ENCODE results near the gene ZNF787. TPM values are rescaled to one million over a fixed set of nuclear protein-coding genes. Genes with fewer than 3 reads are reported as not detected.

Gene ZNF787
- total and polyA plus RNA-seq, 2 of the 4 experiments (the other 2 are of a cell fraction): 4.8 to 11.2 TPM

GRCh38 chr19:56162258-56162657 is 41.2 kb upstream of the ZNF787 start:
- H3K27me3 ChIP-seq (ENCODE audit: control insufficient read depth, insufficient read depth, low read length): no peaks in the 10 kb centered on the region
- BruUV-seq (replicated peaks): no TSS peak
- H3K4me3 ChIP-seq (ENCODE audit: insufficient read depth, low read depth, low read length): no peak overlapping the region
- intact Hi-C loops (cut with micrococcal nuclease): no loop called here
- no peaks in the 10 kb centered on the region for H4K20me1 ChIP-seq (ENCODE audit: insufficient read depth, low read length)
- H3K18ac ChIP-seq (ENCODE audit: low read depth, low read length): no peak overlapping the region
- no peak overlapping the region for H3K56ac ChIP-seq (ENCODE audit: extremely low read depth, insufficient read depth, low read length)
- H3K4me2 ChIP-seq (ENCODE audit: low read depth, low read length): no peak overlapping the region
- H4K91ac ChIP-seq (ENCODE audit: insufficient read depth, low read depth, low read length): no peak overlapping the region
- no peak overlapping the region for H4K5ac ChIP-seq (ENCODE audit: low read depth, low read length)
- no peak overlapping the region for H3K14ac ChIP-seq (replicated peaks; ENCODE audit: low read depth, low read length)
- no peaks in the 10 kb centered on the region for H3K9me3 ChIP-seq (ENCODE audit: control insufficient read depth, insufficient read depth, low read length)
- no peak overlapping the region for H2BK120ac ChIP-seq (ENCODE audit: low read depth, low read length)
- 100% methylated on average over 3 of the region's 9 CpGs; no CpG with 5 or more reads in 1 of the 2 experiments for WGBS, 2 experiments (ENCODE audit: extremely low coverage in 2 of 2, insufficient read length in 1 of 2)
- in situ Hi-C loops (cut with MboI; ENCODE audit: low sequenced_read_pairs): no loop called here
- peaks cover 23% of the 10 kb centered on the region for H3K36me3 ChIP-seq (ENCODE audit: control insufficient read depth, insufficient read depth, low read length)
- ChIA-PET POLR2A (ENCODE audit: unreplicated experiment) (no interaction called here), CTCF (interaction anchor here (0.7 to 0.9 kb wide), 2 partner anchors 86 to 91 kb away, joined by 3 read pairs; no protein-coding TSS in a partner anchor)
- no peak overlapping the region for H2BK15ac ChIP-seq (ENCODE audit: low read depth, low read length)
- no peak overlapping the region for H3K27ac ChIP-seq (ENCODE audit: insufficient read depth, low read length)
- no peak overlapping the region for H2AK9ac ChIP-seq (replicated peaks; ENCODE audit: low read depth, low read length, poor library complexity)
- TF ChIP-seq RCOR1 (IDR thresholded peaks at IDR 0.05; ENCODE audit: insufficient replicate concordance, low read length) (no peak), RFX5 (IDR thresholded peaks at IDR 0.05; ENCODE audit: low read depth, low read length) (no peak), CEBPB (IDR thresholded peaks at IDR 0.05; ENCODE audit: low read depth, low read length) (no peak), BHLHE40 (IDR thresholded peaks at IDR 0.05; ENCODE audit: low read depth, low read length) (no peak), NFE2L2 (IDR thresholded peaks at IDR 0.05; ENCODE audit: low read depth, low read length) (no peak), SMC3 (IDR thresholded peaks at IDR 0.05; ENCODE audit: low read depth, low read length) (no peak), MAFK (IDR thresholded peaks at IDR 0.05; ENCODE audit: low read depth, low read length) (no peak), MXI1 (IDR thresholded peaks at IDR 0.05; ENCODE audit: borderline replicate concordance, low read depth, low read length) (no peak), MAZ (IDR thresholded peaks at IDR 0.05; ENCODE audit: borderline replicate concordance, low read depth, low read length) (no peak), ELK1 (IDR thresholded peaks at IDR 0.05; ENCODE audit: borderline replicate concordance, low read depth, low read length) (no peak), POLR2A (IDR thresholded peaks at IDR 0.05; ENCODE audit: low read depth, low read length) (no peak), RAD21 (IDR thresholded peaks at IDR 0.05; ENCODE audit: low read length) (no peak), FOS (IDR thresholded peaks at IDR 0.05; ENCODE audit: low read depth, low read length) (no peak), CHD1 (IDR thresholded peaks at IDR 0.05; ENCODE audit: low read depth, low read length) (no peak), CTCF (conservative IDR thresholded peaks at IDR 0.05; ENCODE audit: low read depth, low read length) (no peak)
- TF ChIP-seq, protein P1, sequence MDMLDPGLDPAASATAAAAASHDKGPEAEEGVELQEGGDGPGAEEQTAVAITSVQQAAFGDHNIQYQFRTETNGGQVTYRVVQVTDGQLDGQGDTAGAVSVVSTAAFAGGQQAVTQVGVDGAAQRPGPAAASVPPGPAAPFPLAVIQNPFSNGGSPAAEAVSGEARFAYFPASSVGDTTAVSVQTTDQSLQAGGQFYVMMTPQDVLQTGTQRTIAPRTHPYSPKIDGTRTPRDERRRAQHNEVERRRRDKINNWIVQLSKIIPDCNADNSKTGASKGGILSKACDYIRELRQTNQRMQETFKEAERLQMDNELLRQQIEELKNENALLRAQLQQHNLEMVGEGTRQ (IDR thresholded peaks at IDR 0.05; ENCODE audit: low read depth, low read length): no peak
- H3K9ac ChIP-seq (ENCODE audit: low read depth, low read length): no peak overlapping the region
- no peak overlapping the region for H2BK20ac ChIP-seq (ENCODE audit: low read depth, low read length)
- H2AFZ ChIP-seq (replicated peaks; ENCODE audit: low read length, poor library complexity): no peak overlapping the region
- H3K9me1 ChIP-seq (ENCODE audit: insufficient read depth, low read length): no peaks in the 10 kb centered on the region; the same call in 1 of the 2 replicates
- no peak overlapping the region for H4K8ac ChIP-seq (ENCODE audit: low read depth in 2 of 2, low read length in 2 of 2)
- no peak overlapping the region for H2AK5ac ChIP-seq (ENCODE audit: low read depth, low read length)
- peak; percentile 46; the same call in 1 of the 2 replicates for ATAC-seq (ENCODE audit: low read depth)
- no peak overlapping the region for H3K23ac ChIP-seq (ENCODE audit: low read depth, low read length)
- no peak overlapping the region for H3K4ac ChIP-seq (ENCODE audit: low read depth, low read length)
- dilution Hi-C loops (cut with HindIII; ENCODE audit: low sequenced_read_pairs, unreplicated experiment): no loop called here
- DNase-seq: peak; percentile 41
- no peaks in the 10 kb centered on the region for H3K4me1 ChIP-seq (ENCODE audit: control insufficient read depth, insufficient read depth, low read length)
- H3K79me1 ChIP-seq (ENCODE audit: low read depth in 1 of 2, low read length in 2 of 2): no peaks in the 10 kb centered on the region
- no peak overlapping the region for H2BK5ac ChIP-seq (ENCODE audit: low read depth, low read length, poor library complexity, severe bottlenecking)

Data from IMR-90 (cell line).